Esophagus squamous epithelium (tissue), 4 donors: ENCODE results near the gene GRIN2C.

Experiments used
- CTCF ChIP-seq, 6 experiments: fragments of 450-650 bp in 4 of 6; fragments of 200-600 bp in 2 of 6; sonication (generic) in 2 of 6; IDR thresholded peaks; one replicate each; pipeline ENCODE4 v1.5.1; 2016 to 2019; ENCODE audit warnings: antibody characterized with exemption in 6 of 6, mild to moderate bottlenecking in 4 of 6, moderate library complexity in 4 of 6
- POLR2A ChIP-seq, 4 donors: fragments of 450-650 bp; IDR thresholded peaks; one replicate each; pipeline ENCODE4 v1.6.1; 2017; ENCODE audit warnings: antibody characterized with exemption in 4 of 4, mild to moderate bottlenecking in 4 of 4, moderate library complexity in 3 of 4

DNA sequence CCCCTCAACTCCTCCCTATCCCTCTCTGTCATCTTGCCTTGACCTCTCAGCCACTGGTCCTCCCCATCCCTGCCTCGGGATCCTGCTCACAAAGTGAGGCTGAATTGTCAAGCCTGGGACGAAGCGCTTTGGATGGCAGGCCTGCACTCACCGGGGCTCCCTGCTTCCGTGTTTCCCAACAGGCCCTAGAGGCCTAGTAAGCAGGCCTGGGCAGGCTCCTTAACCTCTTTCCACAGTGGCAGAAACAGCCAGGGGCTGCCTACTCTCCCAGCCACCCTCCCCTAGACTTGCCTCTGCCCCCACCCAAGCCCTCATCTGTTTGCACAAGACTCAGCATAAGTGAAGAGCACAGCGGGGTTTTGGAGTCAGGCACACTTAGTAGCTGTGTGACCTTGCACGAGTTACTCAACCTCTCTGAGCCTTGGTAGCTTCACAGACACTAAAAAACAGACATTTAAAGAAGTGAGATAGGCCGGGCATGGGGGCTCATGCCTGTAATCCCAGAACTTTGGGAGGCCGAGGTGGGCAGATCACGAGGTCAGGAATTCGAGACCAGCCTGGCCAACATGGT, 38.8 kb upstream of the GRIN2C start:
- no peak for TF ChIP-seq CTCF (IDR thresholded peaks at IDR 0.05)
- no peak for TF ChIP-seq POLR2A (IDR thresholded peaks at IDR 0.05)
